ENCODE results near the gene EFHC2.

EFHC2 gene

GRCh38 chrX:44183329-44183728 is 160.1 kb downstream of the EFHC2 start:
- H3K27ac ChIP-seq (ENCODE audit: low read length): no peak overlapping the region

GRCh38 chrX:44178274-44179053 is 165.0 kb downstream of the EFHC2 start:
- H3K27me3 ChIP-seq (ENCODE audit: low read depth, low read length): no peaks in the 10 kb centered on the region
- H3K36me3 ChIP-seq (ENCODE audit: control insufficient read depth in 1 of 2, insufficient read depth in 2 of 2, low read length in 2 of 2): no peaks in the 10 kb centered on the region
- H3K9me3 ChIP-seq (ENCODE audit: control insufficient read depth in 1 of 2, low read length in 2 of 2): no peaks in the 10 kb centered on the region
- no peak overlapping the region for H3K27ac ChIP-seq (ENCODE audit: low read length)
- H3K4me3 ChIP-seq (ENCODE audit: low read depth in 1 of 2, low read length in 2 of 2): no peak overlapping the region
- H3K4me1 ChIP-seq (ENCODE audit: control insufficient read depth in 1 of 2, insufficient read depth in 2 of 2, low read length in 2 of 2): peaks cover 0 to 5% of the 10 kb centered on the region in 2 donors

More at GRCh38 chrX:44183329-44183728, 160.1 kb downstream of the EFHC2 start:
- Histone ChIP-seq H3K4me3 (ENCODE audit: low read depth in 1 of 2, low read length in 2 of 2) (no peak overlapping the region), H3K27me3 (ENCODE audit: low read depth, low read length) (no peaks in the 10 kb centered on the region), H3K4me1 (ENCODE audit: control insufficient read depth in 1 of 2, insufficient read depth in 2 of 2, low read length in 2 of 2) (peaks cover 0 to 5% of the 10 kb centered on the region in 2 donors), H3K9me3 (ENCODE audit: control insufficient read depth in 1 of 2, low read length in 2 of 2) (no peaks in the 10 kb centered on the region), H3K36me3 (ENCODE audit: control insufficient read depth in 1 of 2, insufficient read depth in 2 of 2, low read length in 2 of 2) (no peaks in the 10 kb centered on the region)

- Histone ChIP-seq H3K4me1 (ENCODE audit: control insufficient read depth in 1 of 2, insufficient read depth in 2 of 2, low read length in 2 of 2) (no peaks in the 10 kb centered on the region), H3K27me3 (ENCODE audit: low read depth, low read length) (no peaks in the 10 kb centered on the region), H3K36me3 (ENCODE audit: control insufficient read depth in 1 of 2, insufficient read depth in 2 of 2, low read length in 2 of 2) (no peaks in the 10 kb centered on the region), H3K4me3 (ENCODE audit: low read depth in 1 of 2, low read length in 2 of 2) (no peak overlapping the region), H3K27ac (ENCODE audit: low read length) (no peak overlapping the region), H3K9me3 (ENCODE audit: control insufficient read depth in 1 of 2, low read length in 2 of 2) (no peaks in the 10 kb centered on the region)
These were observed 168.0 kb downstream of the EFHC2 start for GRCh38 chrX:44175455-44175854.

- no peaks in the 10 kb centered on the region for H3K9me3 ChIP-seq (ENCODE audit: control insufficient read depth in 1 of 2, low read length in 2 of 2)
- H3K27ac ChIP-seq (ENCODE audit: low read length): no peak overlapping the region
These were observed 169.4 kb downstream of the EFHC2 start for GRCh38 chrX:44174061-44174460.

GRCh38 chrX:44173219-44173618 is 170.3 kb downstream of the EFHC2 start:
- Histone ChIP-seq H3K4me3 (ENCODE audit: low read depth in 1 of 2, low read length in 2 of 2) (no peak overlapping the region), H3K4me1 (ENCODE audit: control insufficient read depth in 1 of 2, insufficient read depth in 2 of 2, low read length in 2 of 2) (no peaks in the 10 kb centered on the region), H3K27me3 (ENCODE audit: low read depth, low read length) (no peaks in the 10 kb centered on the region), H3K9me3 (ENCODE audit: control insufficient read depth in 1 of 2, low read length in 2 of 2) (no peaks in the 10 kb centered on the region), H3K36me3 (ENCODE audit: control insufficient read depth in 1 of 2, insufficient read depth in 2 of 2, low read length in 2 of 2) (no peaks in the 10 kb centered on the region), H3K27ac (ENCODE audit: low read length) (no peak overlapping the region)

More at GRCh38 chrX:44174061-44174460, 169.4 kb downstream of the EFHC2 start:
- Histone ChIP-seq H3K27me3 (ENCODE audit: low read depth, low read length) (no peaks in the 10 kb centered on the region), H3K4me1 (ENCODE audit: control insufficient read depth in 1 of 2, insufficient read depth in 2 of 2, low read length in 2 of 2) (no peaks in the 10 kb centered on the region), H3K36me3 (ENCODE audit: control insufficient read depth in 1 of 2, insufficient read depth in 2 of 2, low read length in 2 of 2) (no peaks in the 10 kb centered on the region), H3K4me3 (ENCODE audit: low read depth in 1 of 2, low read length in 2 of 2) (no peak overlapping the region)

GRCh38 chrX:44167116-44167515 is 176.4 kb downstream of the EFHC2 start:
- no peak overlapping the region for H3K4me3 ChIP-seq (ENCODE audit: low read depth in 1 of 2, low read length in 2 of 2)
- no peaks in the 10 kb centered on the region for H3K4me1 ChIP-seq (ENCODE audit: control insufficient read depth in 1 of 2, insufficient read depth in 2 of 2, low read length in 2 of 2)
- no peaks in the 10 kb centered on the region for H3K36me3 ChIP-seq (ENCODE audit: control insufficient read depth in 1 of 2, insufficient read depth in 2 of 2, low read length in 2 of 2)
- H3K27me3 ChIP-seq (ENCODE audit: low read depth, low read length): no peaks in the 10 kb centered on the region
- H3K9me3 ChIP-seq (ENCODE audit: control insufficient read depth in 1 of 2, low read length in 2 of 2): no peaks in the 10 kb centered on the region
- no peak overlapping the region for H3K27ac ChIP-seq (ENCODE audit: low read length)

GRCh38 chrX:44162964-44163475 is 180.5 kb downstream of the EFHC2 start:
- H3K4me3 ChIP-seq (ENCODE audit: low read depth in 1 of 2, low read length in 2 of 2): no peak overlapping the region
- no peaks in the 10 kb centered on the region for H3K4me1 ChIP-seq (ENCODE audit: control insufficient read depth in 1 of 2, insufficient read depth in 2 of 2, low read length in 2 of 2)
- no peaks in the 10 kb centered on the region for H3K27me3 ChIP-seq (ENCODE audit: low read depth, low read length)

GRCh38 chrX:44157858-44158257 is 185.6 kb downstream of the EFHC2 start:
- no peak overlapping the region for H3K4me3 ChIP-seq (ENCODE audit: low read depth in 1 of 2, low read length in 2 of 2)
- H3K27me3 ChIP-seq (ENCODE audit: low read depth, low read length): no peaks in the 10 kb centered on the region
- no peaks in the 10 kb centered on the region for H3K36me3 ChIP-seq (ENCODE audit: control insufficient read depth in 1 of 2, insufficient read depth in 2 of 2, low read length in 2 of 2)
- H3K27ac ChIP-seq (ENCODE audit: low read length): no peak overlapping the region
- no peaks in the 10 kb centered on the region for H3K9me3 ChIP-seq (ENCODE audit: control insufficient read depth in 1 of 2, low read length in 2 of 2)
- no peaks in the 10 kb centered on the region for H3K4me1 ChIP-seq (ENCODE audit: control insufficient read depth in 1 of 2, insufficient read depth in 2 of 2, low read length in 2 of 2)

More at GRCh38 chrX:44162964-44163475, 180.5 kb downstream of the EFHC2 start:
- no peaks in the 10 kb centered on the region for H3K36me3 ChIP-seq (ENCODE audit: control insufficient read depth in 1 of 2, insufficient read depth in 2 of 2, low read length in 2 of 2)
- no peaks in the 10 kb centered on the region for H3K9me3 ChIP-seq (ENCODE audit: control insufficient read depth in 1 of 2, low read length in 2 of 2)
- no peak overlapping the region for H3K27ac ChIP-seq (ENCODE audit: low read length)

GRCh38 chrX:44157283-44157682 is 186.2 kb downstream of the EFHC2 start:
- H3K36me3 ChIP-seq (ENCODE audit: control insufficient read depth in 1 of 2, insufficient read depth in 2 of 2, low read length in 2 of 2): no peaks in the 10 kb centered on the region
- H3K4me1 ChIP-seq (ENCODE audit: control insufficient read depth in 1 of 2, insufficient read depth in 2 of 2, low read length in 2 of 2): no peaks in the 10 kb centered on the region
- H3K27ac ChIP-seq (ENCODE audit: low read length): no peak overlapping the region
- H3K4me3 ChIP-seq (ENCODE audit: low read depth in 1 of 2, low read length in 2 of 2): no peak overlapping the region
- no peaks in the 10 kb centered on the region for H3K27me3 ChIP-seq (ENCODE audit: low read depth, low read length)
- no peaks in the 10 kb centered on the region for H3K9me3 ChIP-seq (ENCODE audit: control insufficient read depth in 1 of 2, low read length in 2 of 2)

- H3K4me1 ChIP-seq (ENCODE audit: control insufficient read depth in 1 of 2, insufficient read depth in 2 of 2, low read length in 2 of 2): no peaks in the 10 kb centered on the region
- H3K27me3 ChIP-seq (ENCODE audit: low read depth, low read length): no peaks in the 10 kb centered on the region
- no peaks in the 10 kb centered on the region for H3K36me3 ChIP-seq (ENCODE audit: control insufficient read depth in 1 of 2, insufficient read depth in 2 of 2, low read length in 2 of 2)
- H3K27ac ChIP-seq (ENCODE audit: low read length): no peak overlapping the region
- H3K9me3 ChIP-seq (ENCODE audit: control insufficient read depth in 1 of 2, low read length in 2 of 2): no peaks in the 10 kb centered on the region
- no peak overlapping the region for H3K4me3 ChIP-seq (ENCODE audit: low read depth in 1 of 2, low read length in 2 of 2)
These were observed 186.7 kb downstream of the EFHC2 start for GRCh38 chrX:44156726-44157125.

GRCh38 chrX:44155126-44155525 is 188.3 kb downstream of the EFHC2 start:
- H3K4me1 ChIP-seq (ENCODE audit: control insufficient read depth in 1 of 2, insufficient read depth in 2 of 2, low read length in 2 of 2): no peaks in the 10 kb centered on the region

GRCh38 chrX:44152852-44153251 is 190.6 kb downstream of the EFHC2 start:
- Histone ChIP-seq H3K36me3 (ENCODE audit: control insufficient read depth in 1 of 2, insufficient read depth in 2 of 2, low read length in 2 of 2) (no peaks in the 10 kb centered on the region), H3K27me3 (ENCODE audit: low read depth, low read length) (no peaks in the 10 kb centered on the region), H3K4me3 (ENCODE audit: low read depth in 1 of 2, low read length in 2 of 2) (no peak overlapping the region), H3K27ac (ENCODE audit: low read length) (no peak overlapping the region), H3K4me1 (ENCODE audit: control insufficient read depth in 1 of 2, insufficient read depth in 2 of 2, low read length in 2 of 2) (no peaks in the 10 kb centered on the region), H3K9me3 (ENCODE audit: control insufficient read depth in 1 of 2, low read length in 2 of 2) (no peaks in the 10 kb centered on the region)

More at GRCh38 chrX:44155126-44155525, 188.3 kb downstream of the EFHC2 start:
- H3K27ac ChIP-seq (ENCODE audit: low read length): no peak overlapping the region
- no peaks in the 10 kb centered on the region for H3K9me3 ChIP-seq (ENCODE audit: control insufficient read depth in 1 of 2, low read length in 2 of 2)
- no peaks in the 10 kb centered on the region for H3K27me3 ChIP-seq (ENCODE audit: low read depth, low read length)
- H3K4me3 ChIP-seq (ENCODE audit: low read depth in 1 of 2, low read length in 2 of 2): no peak overlapping the region
- no peaks in the 10 kb centered on the region for H3K36me3 ChIP-seq (ENCODE audit: control insufficient read depth in 1 of 2, insufficient read depth in 2 of 2, low read length in 2 of 2)
